Stimulated activated CD8-positive, alpha-beta memory T cell treated with anti-CD3 and anti-CD28 coated beads, Interleukin-15, amount 100 ng/mL, for 24 hours (primary cell): ENCODE results near the gene HPF1.
"Not testable (repeated sequence)": the region's sequence is repeated elsewhere in the genome, so short reads cannot be mapped to it uniquely, and the experiment has no call there.

Experiments used
- DNase-seq: peaks from one replicate; pipeline ENCODE4 v3.0.0-alpha.2; 2020; ENCODE audit warnings: low read depth

HPF1 gene

DNA sequence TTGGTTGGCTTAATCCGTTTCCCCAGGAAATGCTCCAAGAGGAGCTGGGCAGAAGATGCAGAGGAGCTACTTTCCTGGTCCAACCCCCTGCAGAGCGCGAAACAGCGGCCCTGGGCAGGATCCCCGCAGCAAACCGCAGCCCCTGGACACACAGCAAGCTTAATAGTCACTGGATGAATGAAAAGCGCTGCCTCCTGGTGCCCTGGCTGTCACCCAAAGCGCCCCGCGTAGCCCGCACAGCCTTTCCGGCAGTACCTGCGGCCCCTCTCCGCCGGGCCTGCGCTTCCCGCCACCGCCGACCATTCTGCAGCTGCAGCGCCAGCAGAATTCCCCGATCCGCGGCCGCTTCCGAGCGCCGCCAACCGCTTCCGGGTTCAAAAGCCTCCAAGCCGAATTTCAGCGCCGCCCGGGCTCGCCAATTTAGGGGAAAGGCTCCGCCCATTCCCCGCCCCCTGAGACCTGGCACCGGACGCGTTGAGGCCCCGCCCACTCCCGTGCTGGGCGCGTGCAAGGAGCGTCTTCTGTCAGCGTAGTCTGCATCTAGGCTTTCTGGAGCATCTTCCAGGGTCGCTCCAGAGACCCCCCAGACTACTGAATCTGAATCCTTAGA is at the start of gene HPF1:
Gene HPF1 (minus strand): TSS at position 370 of the 610 bp plus-strand sequence. CDS start 67 bp downstream, at position 303.
- DNase-seq = peak; percentile 87

DNA sequence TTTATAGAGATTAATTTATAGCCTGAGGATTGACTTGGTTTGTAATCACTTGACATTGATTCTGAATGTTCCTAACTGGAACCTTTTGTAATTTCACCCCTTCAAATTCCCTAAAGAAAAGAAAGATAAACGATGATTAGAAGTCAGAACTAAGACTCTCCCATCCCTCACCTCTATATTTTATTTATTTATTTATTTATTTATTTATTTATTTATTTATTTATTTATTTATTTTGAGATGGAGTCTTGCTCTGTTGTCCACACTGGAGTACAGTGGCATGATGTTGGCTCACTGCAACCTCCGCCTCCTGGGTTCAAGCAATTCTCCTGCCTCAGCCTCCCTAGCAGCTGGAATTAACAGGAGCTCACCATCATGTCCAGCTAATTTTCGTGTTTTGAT is 49.0 kb upstream of the HPF1 start:
- not testable (repeated sequence) for DNase-seq

DNA sequence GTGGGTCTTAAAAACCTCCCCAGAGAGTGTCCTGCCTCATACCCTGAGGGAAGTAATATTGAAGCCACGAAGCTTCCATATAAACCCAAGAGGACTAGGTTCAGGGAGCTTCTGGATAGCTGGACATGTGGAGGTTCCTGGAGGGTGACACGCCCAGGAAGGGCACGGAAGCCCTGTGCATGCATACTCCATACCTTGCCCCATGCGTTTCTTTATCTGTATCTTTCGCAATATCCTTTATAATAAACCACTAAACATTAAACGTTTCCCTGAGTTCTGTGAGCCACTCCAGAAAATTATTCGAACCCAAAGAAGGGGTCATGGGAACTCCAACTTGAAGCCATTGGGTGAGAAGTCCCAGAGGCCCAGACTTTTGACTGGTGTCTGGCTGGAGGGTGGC is 45.7 kb upstream of the HPF1 start:
- no peak for DNase-seq

- no peak for DNase-seq
These were observed 45.1 kb upstream of the HPF1 start for GRCh38 chr4:169802873-169803272.

DNA sequence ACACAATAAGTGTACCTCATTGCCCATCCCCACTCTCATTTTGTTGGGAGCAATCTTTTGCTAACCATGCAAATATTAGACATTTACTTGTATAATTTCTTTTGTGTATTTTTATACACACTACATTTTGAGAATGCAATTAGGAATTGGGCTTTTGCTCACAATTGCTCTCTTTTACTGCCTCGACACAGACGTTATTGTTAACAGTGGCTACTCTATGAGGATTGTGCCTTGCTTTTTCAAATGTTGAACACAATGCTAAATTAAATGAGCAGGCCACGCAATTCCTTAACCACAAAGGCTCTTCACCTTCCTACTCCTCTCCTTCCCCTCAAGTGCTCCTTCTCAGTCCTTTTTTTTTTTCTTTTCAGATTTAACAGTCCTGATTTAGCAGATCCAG is 42.8 kb upstream of the HPF1 start:
- DNase-seq = no peak

DNA sequence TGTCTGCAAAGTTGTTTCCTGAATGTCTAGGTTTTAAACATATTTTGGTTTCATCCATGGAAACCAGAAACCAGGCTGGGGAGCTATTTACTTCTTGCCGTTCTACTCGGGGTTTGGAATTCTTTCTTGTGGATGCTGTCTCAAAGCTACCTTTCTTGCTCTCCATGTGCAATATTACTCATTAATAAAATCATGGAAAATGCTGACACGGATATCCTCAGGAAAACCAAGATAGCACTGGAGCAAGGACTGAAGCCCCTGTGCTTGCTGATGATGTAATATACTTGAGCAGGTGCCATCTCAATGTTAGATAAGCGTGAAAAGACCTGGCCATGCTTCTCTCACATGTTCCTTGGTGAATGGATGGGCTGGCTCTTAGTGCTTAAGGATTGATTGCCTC is 41.5 kb upstream of the HPF1 start:
- DNase-seq = no peak

DNA sequence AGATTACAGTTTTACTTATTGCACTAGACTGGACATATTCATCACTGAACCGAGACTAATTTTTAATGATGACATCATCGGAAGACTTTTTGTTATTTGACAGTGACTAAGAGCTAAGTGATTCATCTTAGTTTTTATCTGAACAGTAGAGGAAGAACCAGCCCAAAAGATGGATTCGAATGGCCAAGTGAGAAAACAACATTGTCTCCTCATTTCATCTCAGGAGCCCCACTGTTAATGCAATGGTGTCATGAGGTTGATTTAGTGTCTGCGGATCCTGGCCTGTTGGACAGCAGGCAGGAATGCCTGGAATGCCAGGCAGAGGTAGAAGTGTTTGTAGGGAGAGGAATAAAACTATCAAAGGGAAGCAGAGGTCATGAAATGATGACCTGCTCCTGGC is 37.8 kb upstream of the HPF1 start:
- no peak for DNase-seq

DNA sequence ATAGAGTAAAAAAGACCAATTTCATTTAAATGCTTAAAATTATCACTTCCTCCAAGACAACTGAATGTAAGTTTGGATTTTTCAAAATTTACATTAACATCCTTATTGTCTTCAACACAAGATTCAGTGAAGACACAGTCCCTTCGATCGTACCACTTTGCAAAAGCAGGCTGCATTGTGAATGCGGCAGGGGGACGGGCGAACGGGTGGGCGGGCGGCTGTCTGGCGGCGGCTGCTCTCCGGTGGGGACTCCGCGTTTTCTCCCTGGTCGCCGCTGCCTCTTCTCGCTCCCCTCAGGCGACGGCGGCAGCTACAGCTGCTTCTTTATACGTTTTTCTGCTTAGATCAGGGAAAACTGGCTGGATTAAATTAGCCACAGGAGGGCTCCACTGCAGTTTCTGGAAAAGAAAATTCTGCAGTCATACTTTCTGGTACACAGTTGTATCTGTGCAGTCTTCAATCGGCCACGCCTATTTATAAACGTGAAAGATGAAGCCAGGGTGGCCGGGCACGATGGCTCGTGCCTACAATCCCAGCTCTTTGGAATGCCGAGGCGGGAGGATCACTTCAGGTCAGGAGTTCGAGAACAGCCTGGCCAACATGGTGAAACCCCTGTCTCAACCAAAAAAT is 33.9 kb upstream of the HPF1 start:
- DNase-seq = peak; percentile 2

GRCh38 chr4:169791062-169791461 is 33.3 kb upstream of the HPF1 start:
- DNase-seq = no peak

GRCh38 chr4:169774466-169775445 is 17.0 kb upstream of the HPF1 start:
- DNase-seq = no peak

DNA sequence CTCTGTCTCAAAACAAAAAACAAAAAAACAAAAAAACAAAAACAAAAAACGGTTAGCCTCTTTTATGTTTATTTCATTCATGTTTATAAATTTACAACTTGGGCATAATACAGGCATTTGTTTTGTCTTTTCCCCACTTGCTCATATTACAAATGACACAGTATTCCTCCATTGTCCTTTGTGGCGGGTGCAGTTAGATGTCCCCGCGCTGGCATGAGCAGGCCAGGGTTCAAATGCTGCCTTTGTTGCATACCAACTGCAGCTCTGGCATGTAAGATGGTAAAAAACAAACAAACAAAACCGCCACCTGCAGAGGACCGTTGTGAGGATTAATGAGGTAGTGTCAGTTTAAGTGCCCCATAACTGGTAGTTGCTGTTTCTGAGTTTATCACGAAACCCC is 16.1 kb upstream of the HPF1 start:
- DNase-seq = no peak

DNA sequence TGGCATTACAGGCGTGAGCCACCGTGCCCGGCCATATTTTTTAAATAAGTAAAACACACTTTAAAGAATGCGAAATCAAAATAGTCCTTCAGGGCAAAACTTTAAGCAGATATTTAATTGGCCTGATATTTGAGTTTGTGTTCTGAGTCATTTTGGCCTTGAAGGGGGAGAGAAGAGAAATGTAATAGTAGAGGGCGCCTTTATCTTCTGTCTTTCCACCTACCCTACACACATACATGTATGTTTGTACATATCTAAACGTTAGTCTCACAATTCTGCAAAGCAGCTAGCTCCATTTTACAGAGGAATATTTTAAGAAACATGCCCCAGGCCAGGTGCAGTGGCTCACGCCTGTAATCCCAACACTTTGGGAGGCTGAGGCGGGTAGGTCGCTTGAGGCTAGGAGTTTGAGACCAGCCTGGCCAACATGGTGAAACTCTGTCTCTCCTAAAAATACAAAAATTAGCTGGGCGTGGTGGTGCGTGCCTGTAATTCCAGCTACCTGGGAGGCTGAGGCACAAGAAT is 13.9 kb upstream of the HPF1 start:
- not testable (repeated sequence) for DNase-seq

- DNase-seq = no peak
These were observed 12.7 kb upstream of the HPF1 start for GRCh38 chr4:169770416-169770815.

DNA sequence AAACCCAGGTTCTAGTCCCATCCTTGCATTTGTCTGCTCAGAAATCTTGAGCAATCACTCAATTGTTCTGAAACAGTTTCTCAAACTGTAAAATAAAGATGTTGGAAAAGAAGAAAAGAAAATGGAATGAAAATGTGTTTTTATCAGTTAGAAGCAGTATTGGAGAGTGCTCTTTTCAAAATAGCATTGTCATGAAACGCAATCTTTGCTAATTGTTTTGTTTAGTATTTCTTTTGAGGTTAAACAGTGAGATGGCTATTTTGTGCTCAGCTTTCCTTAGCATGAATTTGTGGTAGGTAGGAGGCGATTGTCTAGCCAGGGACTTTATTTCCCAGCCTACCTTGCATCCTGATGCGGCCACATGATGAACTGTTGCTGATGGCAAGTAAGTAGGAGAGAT is 10.6 kb upstream of the HPF1 start:
- DNase-seq = no peak

DNA sequence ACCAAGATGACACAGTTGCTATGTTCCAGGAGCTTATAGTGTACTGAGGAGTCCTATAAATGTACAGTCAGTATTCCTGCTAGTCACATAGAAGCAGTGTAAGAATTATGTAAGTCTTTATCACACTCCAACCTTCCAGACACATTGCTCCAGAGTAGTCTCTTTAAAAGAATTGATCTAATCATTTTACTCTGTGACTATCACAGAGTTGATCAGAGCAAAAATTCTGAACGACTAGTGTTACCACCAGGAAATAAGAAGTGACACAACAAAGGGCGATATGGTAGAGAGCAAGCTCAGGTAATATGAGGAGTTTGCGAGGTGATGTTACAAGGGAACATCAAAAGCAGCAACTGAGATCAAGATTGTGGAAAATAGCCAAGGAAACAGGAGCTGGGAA is 9.0 kb upstream of the HPF1 start:
- no peak for DNase-seq

DNA sequence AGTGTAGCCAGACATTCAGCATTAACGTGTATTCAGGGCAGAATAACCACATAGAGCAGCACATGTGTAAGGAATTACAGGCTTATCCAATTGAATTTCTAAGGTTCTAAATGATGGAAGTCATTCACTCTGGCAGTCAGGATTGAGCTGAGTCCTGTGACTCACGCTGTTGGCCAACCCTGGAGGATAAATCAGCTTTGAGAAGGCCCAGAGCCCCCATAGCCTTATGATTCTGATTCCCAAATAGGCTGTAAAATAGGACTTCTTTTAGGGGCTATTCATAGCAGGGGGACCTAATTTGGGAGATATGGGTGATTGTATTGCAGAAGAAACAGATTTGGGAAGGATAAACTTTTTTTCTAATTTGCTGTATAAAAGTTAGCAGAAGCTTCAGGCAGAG is 8.1 kb upstream of the HPF1 start:
- no peak for DNase-seq

DNA sequence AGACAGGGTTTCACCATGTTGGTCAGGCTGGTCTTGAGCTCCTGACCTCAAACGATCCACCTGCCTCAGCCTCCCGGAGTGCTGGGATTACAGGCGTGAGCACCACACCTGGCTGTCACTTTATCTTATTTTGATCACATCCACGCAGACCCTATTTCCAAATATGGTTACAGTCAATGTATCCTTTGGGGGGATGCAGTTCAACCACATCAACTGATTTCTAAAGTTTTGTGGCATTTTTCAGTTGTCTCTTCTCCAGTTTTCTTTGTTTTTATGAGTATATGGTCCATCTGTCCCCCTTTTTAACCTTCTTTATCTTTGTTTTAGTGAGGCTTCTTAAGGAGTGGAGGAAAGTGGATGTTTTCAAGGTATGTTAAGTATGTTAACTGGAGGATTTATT is 4.1 kb upstream of the HPF1 start:
- DNase-seq = no peak

DNA sequence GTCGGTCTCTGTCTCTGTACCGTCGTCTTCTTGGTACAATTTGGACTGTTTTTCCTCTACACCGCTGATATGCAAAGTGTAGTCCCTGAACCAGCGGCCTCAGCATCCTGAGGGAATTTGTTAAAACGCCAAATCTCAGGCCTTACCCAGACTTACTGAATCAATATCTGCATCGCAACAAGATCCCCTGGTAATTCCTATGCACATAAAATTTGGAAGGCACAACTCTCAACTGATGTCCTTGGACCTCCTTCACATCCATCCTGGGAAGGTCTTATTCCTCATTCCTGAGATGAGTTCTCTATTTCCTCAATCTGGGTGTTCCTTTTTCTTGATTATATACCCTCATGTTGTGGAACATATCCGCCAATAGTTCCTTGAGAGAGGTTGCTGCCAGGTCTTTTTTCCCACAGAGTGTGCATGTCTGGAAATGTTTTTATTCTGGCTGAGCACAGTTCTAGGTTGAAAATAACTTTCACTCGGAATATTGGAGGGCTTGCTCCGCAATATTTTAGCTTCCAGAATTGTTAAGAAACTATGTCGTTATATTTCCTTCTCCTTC is 738 bp upstream of the HPF1 start:
- DNase-seq = no peak

- DNase-seq = no peak
These were observed 671 bp downstream of the HPF1 start for GRCh38 chr4:169756971-169757574.

- DNase-seq = no peak
These were observed 12.5 kb downstream of the HPF1 start for GRCh38 chr4:169745291-169745690.

GRCh38 chr4:169744601-169745000 is 13.1 kb downstream of the HPF1 start:
- DNase-seq = no peak

GRCh38 chr4:169741569-169741968 is 16.2 kb downstream of the HPF1 start:
- DNase-seq = no peak
